Subcutaneous adipose tissue (tissue), 4 donors: ENCODE data around the gene STC2. TPM values are rescaled to one million over a fixed set of nuclear protein-coding genes. Genes with fewer than 3 reads are reported as not detected.

Experiments
- CTCF ChIP-seq: fragments of 450-650 bp; IDR thresholded peaks from one replicate; pipeline ENCODE4 v1.5.1; 2016; ENCODE audit warnings: low read depth, mild to moderate bottlenecking, control low read depth, antibody characterized with exemption, moderate library complexity
- total RNA-seq, 4 donors: library from RNA; depleted of rRNA; stranded (reverse); fragments of >200 nt; gene quantifications; one replicate each; pipeline ENCODE4 v1.1.0, GENCODE V29; 2016

Gene STC2
- total RNA-seq, 4 donors from 2014 or later: 2.4 to 15.0 (median 4.2) TPM

DNA sequence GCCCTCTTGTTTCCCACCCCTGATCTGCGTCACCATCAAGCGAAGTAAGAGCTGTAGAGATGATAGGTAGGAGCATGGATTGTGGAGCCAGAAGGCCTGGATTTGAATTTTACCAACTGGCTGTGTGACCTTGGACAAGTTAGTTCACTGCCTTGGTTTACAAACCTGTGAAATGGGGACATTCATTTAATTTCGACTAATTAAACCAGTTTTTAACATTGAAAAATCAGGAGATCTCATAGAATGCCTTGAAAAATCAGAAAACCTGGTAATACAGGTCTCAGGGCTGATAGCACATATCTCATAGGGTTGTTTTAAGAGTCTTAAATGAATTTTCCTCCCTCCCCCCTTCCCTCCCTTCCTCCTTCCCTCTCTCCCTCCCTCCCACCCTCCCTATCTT is 38.8 kb downstream of the STC2 start:
- TF ChIP-seq CTCF: no peak

- TF ChIP-seq CTCF: no peak
These were observed 39.6 kb downstream of the STC2 start for GRCh38 chr5:173288632-173289031.

DNA sequence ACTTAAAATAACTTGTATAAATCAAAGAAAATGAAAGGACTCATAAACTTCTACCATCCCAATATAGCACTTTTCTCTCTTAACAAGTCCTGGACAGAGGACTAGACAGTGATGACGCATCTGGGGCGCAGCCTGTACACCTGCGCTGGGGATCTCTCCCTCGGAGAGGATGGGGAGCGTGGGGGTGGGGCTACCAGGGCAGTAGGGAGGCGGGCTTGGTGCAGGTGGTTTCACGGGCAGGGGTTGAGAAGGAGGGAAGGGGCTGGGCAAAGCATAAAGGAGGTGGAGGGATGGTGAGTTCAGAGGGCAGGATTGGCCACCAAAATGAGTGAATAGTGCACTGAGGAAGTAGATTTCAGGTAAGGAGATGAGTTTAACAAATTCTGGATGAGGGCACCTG is 41.1 kb downstream of the STC2 start:
- TF ChIP-seq CTCF: no peak

GRCh38 chr5:173283318-173284288 is 44.6 kb downstream of the STC2 start:
- TF ChIP-seq CTCF: no peak

DNA sequence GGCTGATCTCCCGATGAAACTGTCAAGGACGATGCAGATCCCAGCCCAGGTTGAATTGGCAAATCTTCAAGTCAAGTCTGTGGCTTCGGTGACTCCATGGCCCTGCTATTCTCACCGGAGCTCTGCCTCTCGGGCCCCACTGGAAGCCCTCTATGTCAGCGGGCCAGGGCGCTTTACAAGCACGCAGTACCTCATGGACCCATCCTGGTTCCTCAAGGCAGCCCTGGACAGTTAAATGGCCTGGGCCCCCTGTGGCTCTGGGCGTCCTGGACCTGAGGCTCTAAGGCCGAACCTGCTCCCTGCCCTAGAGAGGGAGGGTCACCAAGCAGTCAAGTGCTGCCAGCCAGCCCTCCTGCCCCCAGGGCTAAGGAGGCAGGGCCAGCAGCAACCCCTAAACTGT is 45.3 kb downstream of the STC2 start:
- TF ChIP-seq CTCF: no peak

GRCh38 chr5:173281910-173282309 is 46.3 kb downstream of the STC2 start:
- TF ChIP-seq CTCF: no peak

DNA sequence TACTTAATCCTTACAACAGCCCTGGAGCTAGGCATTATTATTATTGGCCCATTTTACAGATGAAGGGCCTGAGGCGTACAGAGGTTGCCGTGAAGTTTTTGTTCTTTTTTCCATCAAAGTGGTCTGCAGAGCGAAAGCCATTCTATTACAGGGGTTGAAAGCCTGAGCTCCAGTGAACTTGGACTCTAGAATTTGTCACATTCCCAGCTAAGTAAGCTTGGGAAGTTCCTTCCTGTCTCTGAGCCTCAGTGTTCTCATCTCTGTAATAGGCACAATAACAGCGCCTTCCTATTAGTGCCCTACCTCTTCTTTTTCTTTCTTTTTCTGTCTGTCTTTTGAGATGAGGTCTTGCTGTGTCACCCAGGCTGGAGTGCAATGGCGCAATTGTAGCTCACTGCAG is 49.0 kb downstream of the STC2 start:
- no peak for TF ChIP-seq CTCF
